ENCODE data around the gene FDX1.

FDX1 gene

GRCh38 chr11:110468121-110468520, 38.4 kb downstream of the FDX1 start:
- peak; percentile 63 for DNase-seq (ENCODE audit: low spot score)

- no peak for DNase-seq (ENCODE audit: low spot score)
Observed at GRCh38 chr11:110469127-110469526, 39.4 kb downstream of the FDX1 start.

DNA sequence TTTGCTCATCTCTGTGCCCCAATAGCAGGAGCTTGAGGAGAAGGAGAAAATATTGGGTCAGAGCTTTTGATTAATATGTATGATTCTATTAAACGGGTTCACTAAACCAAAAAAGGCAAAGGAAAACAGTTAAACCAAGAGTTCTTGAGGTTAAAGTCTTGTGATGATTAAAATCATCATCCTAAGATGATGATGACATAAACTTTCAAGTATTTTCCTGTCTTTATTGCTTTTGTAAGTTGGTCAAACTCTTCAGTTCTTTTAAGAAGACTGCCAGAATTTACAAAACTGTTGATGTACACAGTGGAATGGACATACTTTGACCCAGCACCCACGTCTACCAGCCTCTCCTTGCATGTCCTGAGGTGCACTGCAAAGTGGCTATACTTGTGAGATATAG, 41.0 kb downstream of the FDX1 start:
- DNase-seq (ENCODE audit: low spot score), result no peak

DNA sequence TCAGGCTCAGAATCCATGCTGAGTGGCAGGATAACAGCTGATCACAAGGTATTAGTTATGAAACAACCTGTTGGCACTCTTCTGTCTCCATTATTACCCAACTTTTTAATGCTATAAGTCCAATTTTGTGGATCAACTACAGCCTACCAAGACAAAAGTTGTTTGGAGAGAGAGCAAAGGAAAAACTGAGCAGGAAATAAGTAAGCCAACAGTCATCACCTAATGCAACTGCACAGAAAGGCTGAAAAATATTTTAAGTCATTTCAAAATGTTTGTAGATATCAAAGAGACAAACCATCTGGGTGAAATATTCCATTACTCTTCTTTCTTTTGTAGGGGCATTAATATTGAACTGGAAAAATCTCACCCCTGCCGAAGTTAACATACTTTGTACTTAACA, 41.6 kb downstream of the FDX1 start:
- no peak for DNase-seq (ENCODE audit: low spot score)

DNA sequence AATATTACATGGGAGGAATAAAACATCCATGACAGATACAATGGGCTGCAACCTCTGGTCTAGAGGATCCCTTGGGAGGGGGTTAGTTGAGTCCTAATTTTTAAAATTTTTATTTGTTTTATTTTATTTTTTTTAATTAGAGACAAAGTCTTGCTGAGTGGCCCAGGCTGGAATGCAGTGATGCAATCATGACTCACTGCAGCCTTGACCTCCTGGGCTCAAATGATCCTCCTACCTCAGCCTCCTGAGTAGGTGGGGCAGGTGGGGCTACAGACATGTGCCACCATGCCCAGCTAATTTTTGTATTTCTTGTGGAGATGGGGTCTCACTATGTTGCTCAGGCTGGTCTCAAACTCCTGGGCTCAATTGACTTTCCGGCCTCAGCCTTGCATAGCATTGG, 43.1 kb downstream of the FDX1 start:
- DNase-seq (ENCODE audit: low spot score), result no peak

DNA sequence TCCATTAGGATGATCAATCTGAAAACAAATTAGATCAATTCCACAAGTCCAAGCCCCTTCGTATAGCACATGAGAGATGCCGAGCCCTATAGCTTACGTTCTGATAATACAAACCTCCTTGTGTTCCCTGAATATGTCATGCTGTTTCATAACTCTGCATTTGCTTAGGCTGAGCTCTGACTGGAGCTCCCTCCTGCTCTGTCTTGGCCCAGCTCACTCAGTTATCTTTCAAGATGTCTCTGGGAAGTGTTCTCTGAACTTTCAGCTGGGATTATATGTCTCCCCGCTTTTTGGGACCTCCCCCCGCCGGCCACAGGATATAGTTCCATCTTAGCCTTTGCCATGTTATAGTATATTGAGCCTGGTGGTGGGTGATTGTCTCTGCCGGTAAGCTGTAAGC, 44.0 kb downstream of the FDX1 start:
- DNase-seq (ENCODE audit: low spot score), result no peak

- DNase-seq (ENCODE audit: low spot score), result no peak
Observed at GRCh38 chr11:110474578-110474977, 44.8 kb downstream of the FDX1 start.

DNA sequence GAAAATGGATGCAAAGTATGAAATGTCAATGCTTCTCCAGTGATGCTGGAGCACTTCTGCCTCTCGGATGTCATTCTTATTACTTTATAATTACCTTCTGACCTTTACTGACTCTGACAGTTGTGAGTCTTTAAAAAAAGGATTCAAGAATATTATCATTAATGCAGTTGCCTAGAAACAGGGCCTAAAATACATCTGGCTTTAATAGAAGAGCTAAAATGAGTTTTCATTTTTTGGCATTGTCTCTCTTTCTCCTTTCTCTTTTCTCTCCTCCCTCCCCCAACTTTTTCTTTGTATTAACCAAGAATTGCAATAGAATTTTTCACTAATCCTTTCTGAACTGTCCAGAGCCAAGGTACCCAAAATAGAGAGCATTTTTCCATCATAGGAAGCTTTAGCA, 45.9 kb downstream of the FDX1 start:
- DNase-seq (ENCODE audit: low spot score), result no peak

- no peak for DNase-seq (ENCODE audit: low spot score)
Observed at GRCh38 chr11:110478410-110478809, 48.7 kb downstream of the FDX1 start.

DNA sequence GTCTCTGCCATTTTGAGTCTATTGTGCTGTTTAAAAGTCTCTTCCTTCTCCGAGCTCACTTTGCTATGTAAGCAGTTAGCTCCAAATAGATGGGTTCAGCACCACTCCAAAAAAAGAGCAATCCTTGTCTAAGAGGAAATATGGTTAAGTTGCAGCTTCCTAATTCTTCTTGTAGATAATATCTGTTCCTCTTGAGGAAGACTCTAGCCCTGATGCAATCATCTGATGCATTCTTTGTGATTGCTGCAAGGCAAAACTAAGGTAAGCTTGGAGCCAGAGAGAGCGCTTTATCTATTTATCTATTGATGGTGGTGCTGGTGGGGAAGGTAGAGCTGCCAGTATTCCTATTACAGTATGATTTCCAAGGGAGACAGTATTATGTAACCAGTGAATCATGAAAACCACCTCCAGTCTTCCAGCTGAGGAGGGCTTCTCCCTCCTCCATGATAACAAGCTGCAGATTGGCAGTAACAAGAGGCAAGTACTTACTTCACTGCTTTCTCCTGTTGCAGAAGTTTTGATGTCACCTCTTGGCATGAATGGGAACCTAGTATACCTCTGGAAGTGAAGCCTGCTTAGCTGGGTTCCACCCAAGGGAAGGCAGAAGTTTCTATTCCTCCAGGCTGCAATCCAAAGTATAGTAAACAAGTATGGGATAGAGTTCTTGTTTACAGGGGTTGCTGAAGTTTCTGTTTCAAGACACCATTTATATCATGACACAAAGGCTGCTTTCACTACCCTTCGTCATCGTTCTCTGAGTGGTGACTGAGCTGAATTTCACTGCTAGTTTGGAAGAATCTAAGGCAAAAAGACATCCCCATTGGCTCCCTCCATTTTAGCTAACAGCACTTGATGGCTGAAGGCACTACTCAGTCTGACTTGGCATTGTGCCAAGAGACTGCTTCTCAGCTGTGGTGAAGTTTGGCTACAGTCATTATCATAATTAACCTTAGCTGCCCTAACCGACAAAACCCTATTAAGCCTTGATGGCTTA, 49.7 kb downstream of the FDX1 start:
- DNase-seq (ENCODE audit: low spot score), result peak; percentile 91

DNA sequence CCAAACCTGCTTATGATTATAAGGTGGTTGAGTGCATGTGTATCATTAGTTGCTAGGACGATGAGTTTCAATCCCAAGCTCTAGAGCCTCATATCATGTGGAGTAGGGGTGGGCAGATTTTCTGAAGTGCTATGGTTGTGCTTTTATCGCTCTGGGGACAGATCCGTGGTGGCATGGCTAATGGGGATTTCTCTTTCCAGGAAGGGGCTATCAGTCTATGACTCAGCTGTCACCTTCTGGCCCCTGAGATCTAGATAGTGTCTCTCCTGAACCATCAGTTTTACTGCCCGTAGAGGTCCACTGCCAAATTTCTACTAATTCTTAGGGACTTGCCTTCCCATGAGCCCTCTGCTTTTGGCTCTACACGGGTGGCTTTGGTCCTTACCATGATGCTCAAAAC, 51.8 kb downstream of the FDX1 start:
- DNase-seq (ENCODE audit: low spot score), result no peak

DNA sequence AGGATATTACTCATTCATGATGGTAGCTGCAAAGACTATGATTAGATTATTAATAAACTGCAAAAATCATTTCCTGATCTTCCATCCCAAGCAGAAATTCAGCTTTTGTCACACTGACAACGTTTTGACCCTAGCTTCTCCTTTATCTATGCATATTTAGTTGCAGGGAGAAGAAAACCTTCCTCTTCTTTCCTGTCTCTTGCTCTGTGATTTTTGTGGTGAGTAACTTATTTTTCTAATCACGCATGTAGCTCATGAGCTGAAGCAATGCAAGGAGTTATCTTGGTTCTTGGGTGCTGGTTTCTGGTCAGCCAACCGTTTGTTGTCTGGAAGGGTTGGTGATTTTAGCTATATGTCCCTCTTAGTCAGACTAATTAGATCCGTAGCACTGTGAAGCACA, 56.4 kb downstream of the FDX1 start:
- peak; percentile 59 for DNase-seq (ENCODE audit: low spot score)

- no peak for DNase-seq (ENCODE audit: low spot score)
Observed at GRCh38 chr11:110488446-110488845, 58.7 kb downstream of the FDX1 start.

- no peak for DNase-seq (ENCODE audit: low spot score)
Observed at GRCh38 chr11:110490886-110491285, 61.1 kb downstream of the FDX1 start.

- DNase-seq (ENCODE audit: low spot score), result no peak
Observed at GRCh38 chr11:110491577-110492320, 62.0 kb downstream of the FDX1 start.

- no peak for DNase-seq (ENCODE audit: low spot score)
Observed at GRCh38 chr11:110492321-110492685, 62.6 kb downstream of the FDX1 start.

DNA sequence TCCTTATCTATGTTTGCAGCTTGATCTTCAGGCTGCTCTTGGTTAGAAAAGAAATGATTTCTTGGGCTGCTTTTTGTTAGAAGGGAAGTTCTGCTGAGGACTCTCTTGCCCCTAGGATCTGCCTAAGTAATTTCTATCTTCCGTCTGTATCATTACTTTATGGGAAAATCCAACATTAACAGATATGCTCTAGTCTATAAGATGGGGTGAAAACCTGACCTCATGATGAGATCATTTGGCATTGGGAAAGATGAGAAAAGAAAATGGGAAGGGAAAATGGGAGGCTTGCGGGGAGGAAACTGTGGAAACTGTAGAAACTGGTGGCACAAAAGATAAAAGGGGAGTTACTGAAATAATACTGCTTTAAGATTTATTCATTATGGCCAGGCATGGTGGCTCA, 63.6 kb downstream of the FDX1 start:
- DNase-seq (ENCODE audit: low spot score), result no peak

- peak; percentile 28 for DNase-seq (ENCODE audit: low spot score)
Observed at GRCh38 chr11:110497231-110497978, 67.7 kb downstream of the FDX1 start.

DNA sequence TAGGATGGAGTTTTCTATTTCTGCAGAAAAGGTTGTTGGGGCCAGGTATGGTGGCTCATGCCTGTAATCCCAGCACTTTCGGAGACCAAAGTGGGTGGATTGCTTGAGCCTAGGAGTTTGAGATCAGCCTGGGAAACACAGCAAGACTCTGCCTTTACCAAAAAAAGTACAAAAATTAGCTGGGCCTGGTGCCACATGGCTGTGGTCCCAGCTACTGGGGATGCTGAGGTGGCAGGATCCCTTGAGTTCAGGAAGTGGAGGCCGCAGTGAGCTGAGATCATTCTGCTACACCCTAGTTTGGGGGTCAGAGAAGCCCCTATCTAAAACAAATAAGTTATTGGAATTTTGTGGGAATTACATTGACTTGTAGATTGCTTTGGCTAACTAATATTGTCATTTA, 71.7 kb downstream of the FDX1 start:
- no peak for DNase-seq (ENCODE audit: low spot score)

DNA sequence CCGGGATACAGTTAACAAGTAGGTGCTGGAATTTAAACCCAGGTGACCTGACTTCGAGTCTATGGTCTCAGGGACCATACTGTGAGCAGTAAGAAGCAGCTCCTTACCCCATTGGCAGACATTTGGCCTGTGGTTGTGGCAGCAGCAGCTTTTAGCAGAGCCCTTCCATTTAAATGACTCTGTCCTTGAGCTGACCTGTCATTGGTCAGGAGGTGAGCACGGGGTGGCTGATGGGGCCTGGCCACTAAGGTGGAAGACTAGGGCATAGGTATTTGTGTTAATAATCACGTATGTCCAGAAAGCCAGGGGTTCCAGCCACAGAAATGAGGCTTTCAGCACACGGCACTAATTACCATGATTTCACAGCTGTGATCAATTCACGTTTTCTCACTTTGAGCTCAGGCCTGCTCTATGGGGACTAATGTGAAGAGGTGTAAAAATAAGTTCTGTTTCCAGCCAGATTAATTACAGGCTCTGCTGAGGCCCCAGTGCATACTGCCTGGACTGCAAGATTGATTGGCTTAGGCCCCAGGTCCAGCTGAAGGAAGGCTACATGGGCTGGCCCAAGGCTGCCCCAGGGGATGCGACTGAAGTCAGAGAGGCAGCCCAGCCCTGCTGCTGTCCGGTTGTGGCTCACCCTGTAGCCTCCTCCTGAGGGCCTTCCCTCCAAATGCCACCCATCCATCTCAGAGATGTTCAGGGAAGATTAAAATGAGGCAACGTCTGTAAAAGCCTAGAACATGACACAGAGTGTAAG, 76.0 kb downstream of the FDX1 start:
- DNase-seq (ENCODE audit: low spot score), result no peak

DNA sequence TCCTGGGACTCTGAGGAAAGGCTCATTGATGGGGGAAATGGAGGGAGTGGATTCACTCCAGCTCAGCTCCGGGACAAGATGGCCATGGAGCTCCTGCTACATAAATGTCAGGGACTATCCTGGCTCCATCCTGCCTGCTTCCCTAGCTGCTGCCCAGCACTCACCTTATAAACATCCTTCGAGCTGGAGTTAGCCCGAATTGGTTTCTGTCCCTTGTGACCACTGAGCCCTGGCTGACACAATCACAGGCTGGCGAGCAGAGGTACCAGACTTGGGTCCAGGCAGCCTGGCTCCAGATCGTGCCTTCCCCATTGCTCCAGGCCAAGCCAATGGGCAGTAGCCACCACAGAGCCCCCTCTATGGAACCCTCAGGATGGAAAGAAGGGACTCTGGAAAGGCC, 77.6 kb downstream of the FDX1 start:
- DNase-seq (ENCODE audit: low spot score), result no peak

GRCh38 chr11:110508786-110509185, 79.0 kb downstream of the FDX1 start:
- DNase-seq (ENCODE audit: low spot score), result no peak

All from pons (tissue), 1 donor.